PC-9 (cell line): Measurements from ENCODE around the gene PSD4. TPM values are rescaled to one million over a fixed set of nuclear protein-coding genes. Genes with fewer than 3 reads are reported as not detected.

Source experiments
- BruUV-seq: library from RNA; stranded (reverse); fragments of 400-500 nt; replicated peaks from 2 replicates; lab custom pipeline; 2021; lab: Mats Ljungman, UMichigan
- CTCF ChIA-PET: fragments of 300-600 bp; sonication (Branson Sonifier 250); formaldehyde crosslinking; loops from one replicate; lab custom pipeline; 2022; ENCODE audit warnings: antibody characterized with exemption; lab: Charles Lee
- POLR2A ChIA-PET: fragments of 300-600 bp; sonication (Branson Sonifier 250); formaldehyde crosslinking; loops from one replicate; lab custom pipeline; 2022; ENCODE audit warnings: antibody characterized with exemption; ENCODE audit not compliant: unreplicated experiment; lab: Charles Lee
- DNase-seq, 2 experiments: peaks; one replicate each; pipeline versions ENCODE4 v3.0.0 to v3.0.0-alpha.2; 2015 to 2022; ENCODE audit warnings: mixed read lengths in 1 of 2
- H2AFZ ChIP-seq: fragments of 200-600 bp; sonication (generic); 2 replicates; pipeline ENCODE4 v1.8.1; 2017; ENCODE audit warnings: antibody characterized with exemption
- H3F3A ChIP-seq: fragments of 200-600 bp; sonication (generic); 2 replicates; pipeline ENCODE4 v1.8.1; 2017; ENCODE audit warnings: antibody characterized with exemption, mild to moderate bottlenecking, low read depth; ENCODE audit not compliant: insufficient read depth
- H3K27ac ChIP-seq: fragments of 200-600 bp; sonication (generic); 2 replicates; pipeline ENCODE4 v1.6.1; 2016; ENCODE audit warnings: mixed run types
- H3K27me3 ChIP-seq: fragments of 200-600 bp; sonication (generic); 2 replicates; pipeline ENCODE4 v1.6.1; 2016; ENCODE audit warnings: low read depth, mixed run types; ENCODE audit not compliant: insufficient read depth
- H3K36me3 ChIP-seq: fragments of 200-600 bp; sonication (generic); 2 replicates; pipeline ENCODE4 v1.6.1; 2016; ENCODE audit warnings: low read depth, mixed run types
- H3K4me1 ChIP-seq: fragments of 200-600 bp; sonication (generic); replicated peaks from 2 replicates; pipeline ENCODE4 v1.6.1; 2016; ENCODE audit warnings: mixed run types; ENCODE audit not compliant: insufficient read depth
- H3K4me2 ChIP-seq: fragments of 200-600 bp; sonication (generic); 2 replicates; pipeline ENCODE4 v1.6.1; 2017; ENCODE audit warnings: mixed run types
- H3K4me3 ChIP-seq: fragments of 200-600 bp; sonication (generic); 2 replicates; pipeline ENCODE4 v1.6.1; 2016; ENCODE audit warnings: mixed run types
- H3K79me2 ChIP-seq: fragments of 200-600 bp; sonication (generic); 2 replicates; pipeline ENCODE4 v1.6.1; 2017; ENCODE audit warnings: low read depth, mixed run types
- H3K9me2 ChIP-seq: fragments of 200-600 bp; sonication (generic); 2 replicates; pipeline ENCODE4 v1.8.1; 2017; ENCODE audit warnings: mild to moderate bottlenecking; ENCODE audit not compliant: insufficient read depth
- H3K9me3 ChIP-seq: fragments of 200-600 bp; sonication (generic); 2 replicates; pipeline ENCODE4 v1.8.1; 2016; ENCODE audit warnings: low read depth; ENCODE audit not compliant: insufficient read depth
- H4K20me1 ChIP-seq: fragments of 200-600 bp; sonication (generic); 2 replicates; pipeline ENCODE4 v1.8.1; 2017; ENCODE audit not compliant: insufficient read depth
- CTCF ChIP-seq: fragments of 200-600 bp; sonication (generic); conservative IDR thresholded peaks from 2 replicates; pipeline ENCODE4 v1.6.1; 2017; ENCODE audit warnings: mixed run types, antibody characterized with exemption, mild to moderate bottlenecking, moderate library complexity
- EZH2 ChIP-seq: fragments of 200-600 bp; sonication (generic); IDR thresholded peaks from 2 replicates; pipeline ENCODE4 v1.8.0; 2017; ENCODE audit warnings: antibody characterized with exemption, low read depth
- intact Hi-C: fragments of 100-400 bp; cut with micrococcal nuclease; formaldehyde crosslinking; loops from one replicate; pipeline ENCODE4 v1.10.0; 2022; ENCODE audit not compliant: unreplicated experiment
- total RNA-seq: library from RNA; stranded (reverse); gene quantifications from 2 replicates; pipeline ENCODE4 v1.2.3, GENCODE V29; 2021

PSD4 gene
- total RNA-seq, 1 experiment from 2014 or later = 29.6 TPM

GRCh38 chr2:113156278-113157117 lies 17.3 kb upstream of the PSD4 start:
- BruUV-seq = TSS peak; percentile 59
- peaks cover 24% of the 10 kb centered on the region; the same call in 1 of the 2 replicates for H3F3A ChIP-seq
- peaks cover 32% of the 10 kb centered on the region for H3K79me2 ChIP-seq
- no peaks in the 10 kb centered on the region for H3K27me3 ChIP-seq
- no peaks in the 10 kb centered on the region for H3K9me2 ChIP-seq
- H4K20me1 ChIP-seq = no peaks in the 10 kb centered on the region
- peak in 1 of 2 experiments; percentile 42 for DNase-seq
- POLR2A ChIA-PET = interaction anchor here (0.6 kb wide), 3 partner anchors 78 to 1261 kb away, joined by 3 to 16 read pairs (median 8); no protein-coding TSS in a partner anchor
- H2AFZ ChIP-seq = peak overlapping the region; percentile 75; the same call in 1 of the 2 replicates
- CTCF ChIA-PET = interaction anchor here (0.9 to 1.5 kb wide), 2 partner anchors 18 to 76 kb away, joined by 3 to 7 read pairs; no protein-coding TSS in a partner anchor
- H3K27ac ChIP-seq = peak overlapping the region; percentile 21
- no peaks in the 10 kb centered on the region for H3K36me3 ChIP-seq
- H3K4me1 ChIP-seq = peaks cover 29% of the 10 kb centered on the region
- intact Hi-C loops = no loop called here
- peak overlapping the region; percentile 47; the same call in 1 of the 2 replicates for H3K4me3 ChIP-seq
- H3K4me2 ChIP-seq = peak overlapping the region; percentile 69
- no peaks in the 10 kb centered on the region for H3K9me3 ChIP-seq
- TF ChIP-seq EZH2 (no peak), CTCF (no peak)

- peak overlapping the region; percentile 92 for H2AFZ ChIP-seq
Measured at GRCh38 chr2:113157118-113157896, 16.5 kb upstream of the PSD4 start.

More at GRCh38 chr2:113157118-113157896, 16.5 kb upstream of the PSD4 start:
- no TSS peak for BruUV-seq
- intact Hi-C loops = no loop called here
- Histone ChIP-seq H3K27ac (peak overlapping the region; percentile 56), H3K9me2 (no peaks in the 10 kb centered on the region), H3F3A (peaks cover 24% of the 10 kb centered on the region; the same call in 1 of the 2 replicates), H3K79me2 (peaks cover 32% of the 10 kb centered on the region), H3K36me3 (no peaks in the 10 kb centered on the region), H4K20me1 (no peaks in the 10 kb centered on the region), H3K4me2 (peak overlapping the region; percentile 97), H3K27me3 (no peaks in the 10 kb centered on the region), H3K9me3 (no peaks in the 10 kb centered on the region), H3K4me1 (peaks cover 29% of the 10 kb centered on the region), H3K4me3 (peak overlapping the region; percentile 87)
- CTCF ChIA-PET = interaction anchor here (0.5 to 1.5 kb wide), 4 partner anchors 14 to 41 kb away, joined by 3 to 8 read pairs (median 6); no protein-coding TSS in a partner anchor
- TF ChIP-seq EZH2 (no peak), CTCF (no peak)
- DNase-seq = peak; percentile 48 to 82
- POLR2A ChIA-PET = interaction anchor here (0.5 to 0.6 kb wide), 2 partner anchors 41 to 126 kb away, joined by 3 to 16 read pairs; no protein-coding TSS in a partner anchor
